Limb (tissue), 2 donors: ENCODE data around the gene TCFL5.
A peak's percentile ranks its signal among the peaks of the same experiment; 100 is the strongest.

Experiments used
- DNase-seq, 2 donors: peaks; one replicate each; pipeline ENCODE4 v3.0.0-alpha.2; 2016; ENCODE audit errors: extremely low spot score in 2 of 2

The TCFL5 gene

GRCh38 chr20:62799036-62799435 lies 62.6 kb downstream of the TCFL5 start:
- DNase-seq: no peak

GRCh38 chr20:62797671-62798532 lies 63.7 kb downstream of the TCFL5 start:
- no peak for DNase-seq

GRCh38 chr20:62796699-62797491 lies 64.7 kb downstream of the TCFL5 start:
- DNase-seq: no peak

- peak in 1 of 2 donors; percentile 80 for DNase-seq
Observed at GRCh38 chr20:62795023-62795761, 66.4 kb downstream of the TCFL5 start.

- DNase-seq: peak; percentile 95 to 96
Observed at GRCh38 chr20:62794007-62794724, 67.5 kb downstream of the TCFL5 start.

GRCh38 chr20:62793757-62794006 lies 67.9 kb downstream of the TCFL5 start:
- DNase-seq: no peak

- no peak for DNase-seq
Observed at GRCh38 chr20:62792940-62793756, 68.5 kb downstream of the TCFL5 start.

GRCh38 chr20:62792182-62792939 lies 69.3 kb downstream of the TCFL5 start:
- DNase-seq: no peak

GRCh38 chr20:62791301-62792181 lies 70.1 kb downstream of the TCFL5 start:
- DNase-seq: peak; percentile 90 to 91
